Measurements from ENCODE around the gene ZIC1.

Gene ZIC1

DNA sequence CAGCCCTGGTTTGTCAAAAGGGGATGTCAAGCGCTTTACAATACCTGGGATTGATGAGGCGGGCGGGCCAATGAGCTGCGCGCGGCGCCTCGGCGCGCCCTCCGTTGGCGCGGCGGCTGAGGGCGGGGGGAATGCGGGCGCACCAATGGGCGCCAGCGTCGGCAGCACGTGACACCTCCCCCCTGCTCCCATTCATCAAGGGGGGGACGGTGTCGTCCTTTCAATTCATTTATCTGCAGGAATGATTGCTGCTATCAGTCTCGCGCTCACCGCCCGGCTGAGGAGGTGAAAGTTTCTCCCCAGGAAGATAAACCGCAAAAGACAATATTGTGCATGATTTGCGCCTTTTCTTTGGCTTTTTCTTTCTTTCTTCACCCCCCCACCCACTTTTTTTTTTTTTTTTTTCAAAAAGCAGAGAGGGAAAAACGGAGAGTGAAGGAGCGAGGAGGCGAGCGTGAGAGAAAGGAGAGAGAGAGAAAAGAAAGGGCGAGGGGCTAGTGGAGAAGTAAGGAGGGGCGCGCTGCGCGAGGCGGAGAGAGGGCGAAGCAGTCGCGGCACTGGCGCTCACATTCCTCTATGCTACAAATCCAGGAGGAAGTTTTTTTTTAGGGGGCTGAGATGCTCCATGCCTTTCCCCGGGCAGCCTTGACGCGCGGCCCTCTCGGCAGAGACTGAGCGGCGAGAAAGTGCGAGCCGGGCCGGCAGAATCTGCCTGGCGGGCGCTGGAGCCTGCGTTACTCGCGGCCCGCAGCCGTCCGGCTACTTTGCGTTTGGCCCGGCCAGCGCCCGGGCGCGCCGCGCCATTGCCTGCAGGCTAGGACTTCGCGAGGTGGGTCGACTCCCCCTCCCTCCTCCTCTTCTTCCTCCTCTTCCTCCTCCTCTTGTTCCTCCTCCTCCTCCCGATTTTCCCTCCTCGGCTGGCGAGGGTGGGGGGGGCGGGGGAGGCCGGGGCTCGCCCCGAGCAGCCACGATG, at the start of gene ZIC1:
ZIC1 (plus strand) TSS at position 223 of the 973 bp plus-strand sequence; CDS start at position 971, 748 bp downstream.
- DNase-seq = no peak

DNA sequence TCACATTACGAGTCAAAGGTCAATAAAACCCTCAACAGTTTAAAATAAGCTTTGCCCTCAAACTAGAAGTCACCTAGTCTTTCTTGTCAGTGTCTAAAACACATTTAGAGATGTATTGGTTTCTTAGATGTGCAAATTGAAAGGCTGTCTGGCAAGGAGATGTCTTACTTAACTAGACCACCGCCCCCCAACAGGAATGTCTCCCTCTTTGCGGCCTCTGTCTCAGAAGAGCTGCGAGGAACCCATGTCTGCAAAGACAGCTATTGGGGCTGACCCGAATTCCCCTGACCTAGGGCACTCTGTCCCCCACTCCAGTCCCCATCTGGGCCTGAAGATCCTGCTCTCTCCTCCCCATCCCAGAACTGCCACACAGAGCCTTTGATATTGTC, 49.1 kb upstream of the ZIC1 start:
- no peak for DNase-seq

DNA sequence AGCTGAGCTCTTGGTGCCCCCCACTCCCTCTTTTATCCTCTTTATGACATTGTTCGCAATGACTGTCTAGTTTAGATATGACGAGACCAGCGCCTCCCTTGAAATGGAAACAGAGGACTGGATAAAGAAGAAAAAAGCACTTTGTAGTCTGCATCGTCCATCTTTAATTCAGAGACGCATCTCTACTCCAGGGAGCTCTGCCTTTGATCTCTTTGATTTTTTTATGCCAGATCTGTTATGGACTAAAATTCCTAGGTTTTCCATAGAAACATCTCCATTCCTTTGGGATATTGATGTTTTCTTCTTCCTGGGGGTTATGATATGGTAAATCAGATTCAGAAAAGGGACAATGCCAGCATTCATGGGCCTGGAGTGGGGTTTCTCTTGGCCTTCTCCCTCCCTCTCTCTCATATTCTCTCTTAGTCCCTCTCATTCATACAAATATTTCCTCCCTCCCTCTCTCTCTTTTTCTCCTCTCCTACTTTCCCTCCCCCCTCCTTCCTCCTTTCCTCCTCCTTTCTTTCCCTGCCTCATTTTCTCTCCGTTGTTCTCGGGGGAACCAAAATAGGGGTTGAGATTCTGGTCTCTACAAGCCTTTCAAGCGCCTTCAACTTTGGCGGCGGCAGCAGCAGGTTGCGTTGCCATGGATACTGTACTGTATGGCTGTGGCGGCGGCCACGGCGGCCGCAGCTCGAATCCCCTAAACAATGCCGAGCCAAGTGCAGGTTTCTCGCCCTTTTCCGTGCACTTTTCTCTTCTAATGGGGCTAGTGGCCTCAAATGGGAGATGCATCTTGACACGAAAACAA, 48.3 kb upstream of the ZIC1 start:
- no peak for DNase-seq

GRCh38 chr3:147361454-147362420, 47.4 kb upstream of the ZIC1 start:
- no peak for DNase-seq

DNA sequence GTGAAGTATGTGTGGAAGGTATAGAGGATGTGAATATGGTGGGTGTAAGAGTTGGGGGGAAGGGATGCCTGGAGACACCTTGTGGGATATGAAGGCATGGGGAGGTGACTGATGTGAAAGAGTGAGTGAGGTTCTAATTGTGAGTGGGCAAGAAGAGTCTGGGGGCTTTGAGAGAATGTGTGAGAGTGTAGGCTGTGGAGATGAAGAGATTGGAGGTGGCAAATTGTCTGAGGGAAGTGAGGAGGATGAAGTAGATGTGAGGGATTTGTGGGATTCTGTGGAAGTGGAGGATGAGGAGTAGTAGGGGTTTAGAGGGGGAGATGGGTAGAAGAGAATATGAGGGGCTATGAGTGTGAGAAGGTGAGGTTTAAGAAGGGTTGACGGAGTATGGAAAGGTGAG, 44.4 kb upstream of the ZIC1 start:
- no peak for DNase-seq

DNA sequence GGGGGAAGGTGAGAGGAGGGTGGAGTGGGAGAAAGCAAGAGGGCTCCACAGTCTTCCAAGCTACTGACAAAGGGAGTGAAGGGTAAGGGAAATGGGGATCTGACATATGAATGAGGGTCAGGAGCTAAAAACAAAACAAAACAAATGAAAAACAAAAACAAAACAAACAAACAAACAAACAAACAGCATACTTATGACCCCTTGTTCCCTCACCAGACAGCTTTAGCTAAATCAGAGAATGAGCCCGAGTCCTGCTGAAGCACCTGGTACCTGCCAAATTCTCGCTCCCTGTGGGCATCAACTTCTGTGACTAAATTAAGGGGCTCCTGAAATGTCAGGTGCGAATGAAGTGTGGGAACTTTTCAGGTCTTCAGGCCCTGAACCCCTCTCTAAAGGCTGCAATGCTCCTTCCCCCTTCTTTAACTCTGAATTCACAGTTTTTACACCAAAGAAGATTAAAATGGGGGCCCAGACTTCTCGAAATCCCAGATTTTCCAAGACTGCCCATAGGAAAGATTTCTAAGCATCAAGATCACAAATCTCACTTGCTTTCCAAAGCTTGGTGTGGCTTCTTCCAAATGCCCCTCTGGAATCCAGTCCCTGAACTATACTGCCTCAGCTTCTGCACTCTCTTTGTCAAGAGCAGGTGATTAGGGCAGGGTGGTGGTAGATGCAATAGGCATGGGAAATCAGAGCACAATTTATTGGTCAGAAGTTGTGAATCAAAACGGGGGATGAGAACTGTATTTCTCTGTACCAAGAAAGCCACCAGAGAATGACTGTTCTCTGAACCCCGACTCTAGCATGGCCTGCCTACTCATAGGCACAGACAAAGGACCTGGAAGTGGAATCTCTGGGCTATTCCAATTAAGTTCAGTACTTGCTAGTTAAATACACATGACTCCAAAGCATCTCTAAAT, 43.7 kb upstream of the ZIC1 start:
- no peak for DNase-seq

- no peak for DNase-seq
Observed at GRCh38 chr3:147367676-147368075, 41.5 kb upstream of the ZIC1 start.

DNA sequence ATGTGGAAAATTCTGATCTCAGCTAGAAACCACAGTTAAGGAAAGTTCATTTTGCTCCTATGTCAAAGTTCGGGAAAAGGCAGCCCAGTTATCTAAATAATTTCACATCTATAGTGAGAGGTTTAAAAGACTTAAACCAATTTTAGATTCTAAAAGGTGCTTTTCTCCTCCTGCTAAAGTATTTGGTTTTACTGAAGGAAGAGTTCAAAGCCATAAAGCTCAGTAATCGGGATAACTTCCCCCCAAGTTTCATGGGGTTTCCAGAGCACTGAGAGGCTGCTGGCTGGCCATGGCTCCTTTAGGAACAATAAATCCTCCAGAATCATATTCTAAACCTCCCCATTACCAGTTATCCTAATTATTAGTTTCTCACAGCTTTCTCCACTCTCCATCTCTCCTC, 41.0 kb upstream of the ZIC1 start:
- DNase-seq = no peak

- no peak for DNase-seq
Observed at GRCh38 chr3:147368561-147369221, 40.5 kb upstream of the ZIC1 start.

GRCh38 chr3:147369231-147369630, 39.9 kb upstream of the ZIC1 start:
- no peak for DNase-seq

- DNase-seq = no peak
Observed at GRCh38 chr3:147369661-147370123, 39.5 kb upstream of the ZIC1 start.

- no peak for DNase-seq
Observed at GRCh38 chr3:147370349-147370748, 38.8 kb upstream of the ZIC1 start.

- no peak for DNase-seq
Observed at GRCh38 chr3:147371140-147371539, 38.0 kb upstream of the ZIC1 start.

DNA sequence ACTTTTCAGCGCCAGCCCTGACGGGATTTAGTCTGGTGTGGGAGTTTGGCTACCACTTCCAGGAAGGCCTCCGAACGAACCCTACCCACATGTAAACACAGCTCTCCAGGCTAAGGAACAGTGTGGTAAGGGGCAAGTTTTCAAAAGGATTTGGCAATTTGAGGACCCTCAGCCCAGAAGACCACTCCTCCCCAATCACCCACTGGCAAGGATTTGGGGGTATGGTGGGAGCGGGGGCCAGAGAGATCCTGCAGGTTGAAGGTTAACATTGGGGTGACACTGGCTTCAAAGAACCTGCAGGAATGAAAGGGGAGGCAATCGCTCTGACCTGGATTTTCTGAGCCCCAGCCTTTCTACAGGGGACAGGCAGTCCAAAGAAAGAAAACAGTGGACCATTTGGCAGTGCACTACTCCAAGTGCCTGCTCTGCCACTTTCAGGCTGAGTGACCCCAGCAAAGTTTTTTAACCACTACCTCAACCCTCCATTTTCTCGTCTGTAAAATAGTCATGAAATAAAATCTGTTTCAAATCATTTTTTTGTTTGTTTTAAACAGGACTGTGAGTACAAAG, 37.3 kb upstream of the ZIC1 start:
- DNase-seq = no peak

- DNase-seq = no peak
Observed at GRCh38 chr3:147372525-147373027, 36.6 kb upstream of the ZIC1 start.

GRCh38 chr3:147373301-147373700, 35.9 kb upstream of the ZIC1 start:
- DNase-seq = no peak

GRCh38 chr3:147377412-147378367, 31.5 kb upstream of the ZIC1 start:
- no peak for DNase-seq

GRCh38 chr3:147379651-147380050, 29.5 kb upstream of the ZIC1 start:
- DNase-seq = no peak

DNA sequence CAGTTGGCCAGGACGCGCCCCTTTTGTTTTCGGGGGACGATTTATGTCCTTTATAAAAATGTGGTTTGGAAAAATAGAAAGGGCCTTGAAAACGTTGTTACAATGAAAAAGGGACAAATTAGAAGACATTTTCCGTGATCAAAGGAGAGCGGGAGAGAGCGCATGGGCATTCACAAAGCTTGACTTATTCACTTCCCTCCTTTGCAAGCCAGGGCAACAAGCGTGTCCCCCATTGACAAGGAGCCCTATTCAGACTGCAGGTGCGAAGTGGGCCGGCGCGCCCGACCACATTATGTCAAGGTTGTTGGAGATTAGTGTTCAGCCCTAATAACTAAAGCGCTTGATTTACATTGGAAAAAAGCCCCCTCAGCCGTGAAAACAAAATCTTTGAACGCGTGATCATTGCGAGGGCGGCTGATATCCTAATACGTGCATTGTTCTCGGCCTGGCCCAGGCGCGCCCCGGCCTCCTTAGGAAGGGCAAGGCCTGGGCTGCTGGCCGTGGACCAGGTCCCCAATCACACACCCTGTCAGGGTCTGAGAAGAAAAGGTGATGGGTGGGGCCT, 28.7 kb upstream of the ZIC1 start:
- DNase-seq = no peak

Measured in stimulated activated naive CD4-positive, alpha-beta T cell treated with Interleukin-2 at 50 U/mL for 16 hours (primary cell).